ENCODE results near the gene SLC7A14. TPM values are rescaled to one million over a fixed set of nuclear protein-coding genes. Genes with fewer than 3 reads are reported as not detected.

Gene SLC7A14
- total RNA-seq, 2 experiments from 2014 or later: not detected

DNA sequence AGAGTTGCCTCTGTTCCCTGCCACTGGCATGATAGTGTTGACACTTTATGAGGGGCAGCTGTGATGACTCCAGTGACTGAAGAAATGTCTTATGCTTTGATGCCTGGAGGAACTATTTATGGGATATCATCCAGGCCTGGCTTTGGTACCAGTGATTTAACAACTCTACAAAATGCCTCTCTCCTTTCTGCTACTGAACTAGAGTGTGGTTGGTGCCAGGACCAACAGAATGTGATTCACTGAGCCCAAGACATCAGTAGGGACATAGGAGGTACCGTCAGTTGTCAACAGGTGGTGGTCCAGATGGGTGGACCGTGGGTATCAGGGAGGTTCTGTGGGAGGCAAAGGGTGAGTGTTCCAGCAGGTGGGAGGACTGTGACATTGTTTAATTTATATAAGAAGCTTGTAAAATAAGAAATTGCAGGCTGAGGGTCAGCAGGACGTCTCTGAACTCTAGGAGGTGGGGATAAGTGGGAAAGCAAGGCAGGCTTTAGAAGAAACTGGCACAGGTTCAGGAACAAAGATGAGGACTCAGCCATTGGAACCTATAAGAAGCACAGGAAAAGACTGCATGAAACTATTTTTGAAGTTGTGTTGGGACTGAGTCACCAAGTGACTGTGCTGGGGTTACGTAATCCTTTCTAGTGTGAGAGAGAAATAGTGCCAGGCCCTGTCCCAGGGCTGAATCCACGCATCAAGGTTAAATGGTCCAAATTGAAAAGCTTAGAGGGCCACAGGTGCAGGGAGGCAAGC is 28.5 kb upstream of the SLC7A14 start:
- Histone ChIP-seq H3K9me2 (ENCODE audit: insufficient read depth, low read length) (no peaks in the 10 kb centered on the region), H4K20me1 (ENCODE audit: insufficient read depth, low read length) (no peaks in the 10 kb centered on the region), H3K4me1 (ENCODE audit: insufficient read depth, low read length, poor library complexity, severe bottlenecking) (no peaks in the 10 kb centered on the region), H3K36me3 (ENCODE audit: insufficient read depth, low read length) (no peaks in the 10 kb centered on the region), H3K9me3 (ENCODE audit: low read length) (no peaks in the 10 kb centered on the region), H2AFZ (ENCODE audit: low read length) (no peak overlapping the region), H3K27ac (ENCODE audit: low read depth, low read length, poor library complexity, severe bottlenecking) (no peak overlapping the region), H3K4me2 (ENCODE audit: low read length) (no peak overlapping the region), H3K4me3 (ENCODE audit: low read depth, low read length, poor library complexity, severe bottlenecking) (no peak overlapping the region), H3K79me2 (ENCODE audit: insufficient read depth, low read depth, low read length) (no peaks in the 10 kb centered on the region)
- ChIA-PET CTCF (ENCODE audit: unreplicated experiment) (no interaction called here), POLR2A (interaction anchor here (0.9 kb wide), 1 partner anchor 14 kb away, joined by 3 read pairs; no protein-coding TSS in a partner anchor)
- no peak for TF ChIP-seq EZH2phosphoT487 (IDR thresholded peaks at IDR 0.05; ENCODE audit: borderline replicate concordance, low read depth, low read length)
- TF ChIP-seq, protein P1, sequence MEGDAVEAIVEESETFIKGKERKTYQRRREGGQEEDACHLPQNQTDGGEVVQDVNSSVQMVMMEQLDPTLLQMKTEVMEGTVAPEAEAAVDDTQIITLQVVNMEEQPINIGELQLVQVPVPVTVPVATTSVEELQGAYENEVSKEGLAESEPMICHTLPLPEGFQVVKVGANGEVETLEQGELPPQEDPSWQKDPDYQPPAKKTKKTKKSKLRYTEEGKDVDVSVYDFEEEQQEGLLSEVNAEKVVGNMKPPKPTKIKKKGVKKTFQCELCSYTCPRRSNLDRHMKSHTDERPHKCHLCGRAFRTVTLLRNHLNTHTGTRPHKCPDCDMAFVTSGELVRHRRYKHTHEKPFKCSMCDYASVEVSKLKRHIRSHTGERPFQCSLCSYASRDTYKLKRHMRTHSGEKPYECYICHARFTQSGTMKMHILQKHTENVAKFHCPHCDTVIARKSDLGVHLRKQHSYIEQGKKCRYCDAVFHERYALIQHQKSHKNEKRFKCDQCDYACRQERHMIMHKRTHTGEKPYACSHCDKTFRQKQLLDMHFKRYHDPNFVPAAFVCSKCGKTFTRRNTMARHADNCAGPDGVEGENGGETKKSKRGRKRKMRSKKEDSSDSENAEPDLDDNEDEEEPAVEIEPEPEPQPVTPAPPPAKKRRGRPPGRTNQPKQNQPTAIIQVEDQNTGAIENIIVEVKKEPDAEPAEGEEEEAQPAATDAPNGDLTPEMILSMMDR (conservative IDR thresholded peaks at IDR 0.05; ENCODE audit: low read length): no peak
- DNase-seq (ENCODE audit: low spot score): no peak
- intact Hi-C loops (cut with micrococcal nuclease; ENCODE audit: unreplicated experiment): no loop called here
- no TSS peak for BruUV-seq (replicated peaks)

DNA sequence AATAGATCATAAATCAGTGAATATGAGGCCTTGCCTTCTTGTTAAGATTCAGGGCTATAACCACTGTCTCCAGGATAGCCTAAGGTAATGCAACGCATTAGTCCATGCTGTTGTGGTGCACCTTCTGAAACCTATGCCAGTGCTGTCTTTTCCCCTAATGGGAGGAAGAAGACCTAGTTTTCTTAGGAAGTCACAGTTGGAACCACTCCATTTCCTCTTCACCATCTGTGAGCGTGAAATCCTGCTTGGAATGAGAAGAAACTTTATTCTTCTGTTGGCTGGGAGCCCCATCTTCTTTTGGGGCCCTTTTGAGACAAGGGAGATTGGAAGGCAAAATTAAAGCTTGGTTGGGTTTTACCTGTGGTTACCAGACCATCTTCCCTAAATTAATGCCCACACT is 25.9 kb upstream of the SLC7A14 start:
- H2AFZ ChIP-seq (ENCODE audit: low read length): no peak overlapping the region
- H3K4me3 ChIP-seq (ENCODE audit: low read depth, low read length, poor library complexity, severe bottlenecking): no peak overlapping the region
- TF ChIP-seq EZH2phosphoT487 (IDR thresholded peaks at IDR 0.05; ENCODE audit: borderline replicate concordance, low read depth, low read length): no peak
- TF ChIP-seq, protein P1 (conservative IDR thresholded peaks at IDR 0.05; ENCODE audit: low read length): no peak
- H3K27ac ChIP-seq (ENCODE audit: low read depth, low read length, poor library complexity, severe bottlenecking): no peak overlapping the region
- intact Hi-C loops (cut with micrococcal nuclease; ENCODE audit: unreplicated experiment): no loop called here
- CTCF ChIA-PET (ENCODE audit: unreplicated experiment): no interaction called here
- H3K36me3 ChIP-seq (ENCODE audit: insufficient read depth, low read length): no peaks in the 10 kb centered on the region
- H3K9me3 ChIP-seq (ENCODE audit: low read length): no peaks in the 10 kb centered on the region
- BruUV-seq (replicated peaks): no TSS peak
- no peak for DNase-seq (ENCODE audit: low spot score)
- H4K20me1 ChIP-seq (ENCODE audit: insufficient read depth, low read length): no peaks in the 10 kb centered on the region
- no peaks in the 10 kb centered on the region for H3K4me1 ChIP-seq (ENCODE audit: insufficient read depth, low read length, poor library complexity, severe bottlenecking)
- POLR2A ChIA-PET: interaction anchor here (0.7 to 1.4 kb wide), 2 partner anchors 10 to 104 kb away, joined by 3 read pairs; no protein-coding TSS in a partner anchor
- H3K4me2 ChIP-seq (ENCODE audit: low read length): no peak overlapping the region
- no peaks in the 10 kb centered on the region for H3K9me2 ChIP-seq (ENCODE audit: insufficient read depth, low read length)
- no peaks in the 10 kb centered on the region for H3K79me2 ChIP-seq (ENCODE audit: insufficient read depth, low read depth, low read length)

DNA sequence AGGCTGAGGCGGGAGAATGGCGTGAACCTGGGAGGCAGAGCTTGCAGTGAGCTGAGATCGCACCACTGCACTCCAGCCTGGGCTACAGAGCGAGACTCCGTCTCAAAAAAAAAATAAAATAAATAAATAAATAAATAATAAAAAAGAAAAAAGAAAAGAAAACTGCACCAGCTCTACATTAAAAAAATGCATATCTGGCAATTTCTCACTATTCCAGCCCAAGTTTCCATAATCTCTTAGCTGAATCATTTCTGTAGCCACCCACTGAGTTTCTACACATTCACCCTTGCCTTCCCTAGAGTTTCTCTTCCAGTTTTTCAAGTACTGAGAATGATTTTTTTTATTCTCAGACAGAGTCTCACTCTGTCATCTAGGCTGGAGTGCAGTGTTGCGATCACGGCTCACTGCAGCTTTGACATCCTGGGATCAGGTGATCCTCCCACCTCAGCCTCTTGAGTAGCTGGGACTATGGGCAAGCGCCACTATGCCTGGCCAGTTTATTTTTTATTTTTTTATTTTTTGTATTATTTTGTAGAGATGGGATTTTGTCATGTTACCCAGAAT is 24.5 kb upstream of the SLC7A14 start:
- ChIA-PET CTCF (ENCODE audit: unreplicated experiment) (no interaction called here), POLR2A (interaction anchor here (0.6 kb wide), 1 partner anchor 202 kb away, joined by 3 read pairs; no protein-coding TSS in a partner anchor)
- no TSS peak for BruUV-seq (replicated peaks)
- Histone ChIP-seq H4K20me1 (ENCODE audit: insufficient read depth, low read length) (no peaks in the 10 kb centered on the region), H3K27ac (ENCODE audit: low read depth, low read length, poor library complexity, severe bottlenecking) (no peak overlapping the region), H3K79me2 (ENCODE audit: insufficient read depth, low read depth, low read length) (no peaks in the 10 kb centered on the region), H3K4me3 (ENCODE audit: low read depth, low read length, poor library complexity, severe bottlenecking) (no peak overlapping the region), H3K4me2 (ENCODE audit: low read length) (no peak overlapping the region), H3K36me3 (ENCODE audit: insufficient read depth, low read length) (no peaks in the 10 kb centered on the region), H3K9me3 (ENCODE audit: low read length) (no peaks in the 10 kb centered on the region), H3K9me2 (ENCODE audit: insufficient read depth, low read length) (no peaks in the 10 kb centered on the region), H2AFZ (ENCODE audit: low read length) (no peak overlapping the region), H3K4me1 (ENCODE audit: insufficient read depth, low read length, poor library complexity, severe bottlenecking) (no peaks in the 10 kb centered on the region)
- TF ChIP-seq, protein P1 (conservative IDR thresholded peaks at IDR 0.05; ENCODE audit: low read length): no peak
- TF ChIP-seq EZH2phosphoT487 (IDR thresholded peaks at IDR 0.05; ENCODE audit: borderline replicate concordance, low read depth, low read length): no peak
- DNase-seq (ENCODE audit: low spot score): no peak
- intact Hi-C loops (cut with micrococcal nuclease; ENCODE audit: unreplicated experiment): no loop called here
